NB4 (cell line): ENCODE results near the gene TUT1.
"Not testable (repeated sequence)": the region's sequence is repeated elsewhere in the genome, so short reads cannot be mapped to it uniquely, and the experiment has no call there.

ENCODE experiments used
- DNase-seq: peaks from one replicate; pipeline ENCODE4 v3.0.0; 2010; ENCODE audit warnings: low read depth
- H3K4me3 ChIP-seq: one replicate; pipeline ENCODE4 v1.5.1; 2011; ENCODE audit warnings: mild to moderate bottlenecking, low read depth, low read length, moderate library complexity
- CTCF ChIP-seq: IDR thresholded peaks from one replicate; pipeline ENCODE4 v1.5.1; 2012; ENCODE audit warnings: low read depth, low read length
- MYC ChIP-seq: IDR thresholded peaks from 2 replicates; pipeline ENCODE4 v1.6.1; 2011; ENCODE audit warnings: low read depth, low read length
- POLR2A ChIP-seq: IDR thresholded peaks from 2 replicates; pipeline ENCODE4 v1.6.1; 2011; ENCODE audit warnings: mild to moderate bottlenecking; ENCODE audit not compliant: insufficient read length; ENCODE audit errors: extremely low read depth
- TF ChIP-seq, protein P1 (sequence below): IDR thresholded peaks from 2 replicates; pipeline ENCODE4 v1.6.1; 2011; ENCODE audit warnings: low read depth, low read length

The TUT1 gene

DNA sequence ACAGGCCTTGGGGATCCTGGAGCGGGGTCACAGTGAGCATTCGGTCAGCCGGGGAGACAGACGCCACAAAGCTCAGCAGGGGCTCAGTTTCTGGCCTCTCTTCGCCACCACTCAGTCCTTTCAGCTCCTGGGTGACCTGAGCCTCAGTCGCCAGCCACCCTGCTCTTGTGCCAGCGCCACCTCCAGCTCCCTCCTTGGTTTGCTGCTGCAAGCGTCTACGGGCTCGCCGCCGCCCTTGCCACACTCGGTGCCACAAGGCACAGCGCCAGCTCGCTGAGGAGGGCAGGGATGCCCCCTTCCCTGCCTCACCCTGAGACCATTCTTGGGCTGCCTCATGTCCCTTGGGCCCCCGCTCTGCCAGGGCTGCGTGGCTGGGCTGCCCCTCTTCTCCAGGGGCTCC is 16.2 kb downstream of the TUT1 start:
- TF ChIP-seq, protein P1, sequence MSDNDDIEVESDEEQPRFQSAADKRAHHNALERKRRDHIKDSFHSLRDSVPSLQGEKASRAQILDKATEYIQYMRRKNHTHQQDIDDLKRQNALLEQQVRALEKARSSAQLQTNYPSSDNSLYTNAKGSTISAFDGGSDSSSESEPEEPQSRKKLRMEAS, result no peak
- TF ChIP-seq MYC (no peak), POLR2A (no peak), CTCF (no peak)
- peak overlapping the region; percentile 84 for H3K4me3 ChIP-seq

GRCh38 chr11:62574363-62575071 is 16.8 kb downstream of the TUT1 start:
- peak; percentile 72 for DNase-seq
- H3K4me3 ChIP-seq, result peak overlapping the region; percentile 84
- TF ChIP-seq MYC (peak; percentile 80), CTCF (no peak), POLR2A (peak; percentile 5)
- TF ChIP-seq, protein P1, result no peak

More for the DNA sequence above, 16.2 kb downstream of the TUT1 start:
- no peak for DNase-seq

DNA sequence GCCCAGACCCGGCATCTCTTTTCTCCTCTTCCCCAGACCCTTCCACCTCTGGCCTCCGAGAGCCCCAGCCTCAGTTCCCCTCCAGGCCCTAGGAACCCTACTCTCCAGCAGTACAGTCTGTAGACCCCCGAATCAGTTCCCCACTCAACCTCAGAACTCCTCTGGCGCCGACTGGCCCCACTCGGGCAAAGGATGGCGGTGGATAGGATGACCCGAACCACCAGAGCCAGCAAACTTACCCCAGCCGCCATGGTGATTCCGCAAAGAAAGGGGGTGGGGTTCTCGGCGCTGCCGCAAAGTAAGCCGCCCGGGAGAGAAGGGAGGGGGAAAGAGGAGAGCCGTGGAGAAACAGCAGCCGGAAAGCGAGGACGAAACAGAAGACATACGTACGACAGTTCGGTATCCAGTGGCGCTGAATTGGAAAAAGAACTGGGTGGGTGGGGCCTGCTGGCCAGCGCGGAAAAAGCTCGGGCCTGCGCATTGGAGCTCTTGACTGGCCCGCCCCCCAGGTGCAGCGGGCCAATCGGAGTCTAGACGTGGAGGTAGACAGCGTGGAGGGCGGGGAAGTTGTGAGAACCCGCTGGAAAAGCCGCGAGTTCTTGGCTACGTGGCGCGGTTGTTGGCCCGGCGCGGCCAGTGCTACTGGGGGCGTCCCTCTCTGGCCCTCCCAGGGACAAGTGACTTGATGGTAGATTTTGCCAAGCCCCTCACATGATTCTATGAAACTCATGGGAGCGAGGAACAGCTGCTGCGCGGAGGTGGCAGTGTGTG is 17.5 kb downstream of the TUT1 start, which contains the start of gene EEF1G:
TSS of gene EEF1G (minus strand) at position 300 of the 771 bp plus-strand sequence. CDS start at position 251, 49 bp downstream.
- H3K4me3 ChIP-seq, result peak within 1 kb of the TSS; percentile 99
- TF ChIP-seq POLR2A (peak; percentile 88), CTCF (no peak), MYC (peak; percentile 67)
- TF ChIP-seq, protein P1, result peak; percentile 52
- peak; percentile 100 for DNase-seq

- peak overlapping the region; percentile 99 for H3K4me3 ChIP-seq
- DNase-seq, result peak; percentile 59
- TF ChIP-seq POLR2A (no peak), CTCF (no peak), MYC (no peak)
- TF ChIP-seq, protein P1, result no peak
Observed at GRCh38 chr11:62573006-62573591, 18.2 kb downstream of the TUT1 start.

GRCh38 chr11:62572431-62572830 is 18.9 kb downstream of the TUT1 start:
- TF ChIP-seq, protein P1, result no peak
- TF ChIP-seq POLR2A (no peak), CTCF (no peak), MYC (no peak)
- DNase-seq, result no peak
- H3K4me3 ChIP-seq, result peak overlapping the region; percentile 99

GRCh38 chr11:62571493-62571892 is 19.8 kb downstream of the TUT1 start:
- H3K4me3 ChIP-seq, result peak overlapping the region; percentile 99
- not testable (repeated sequence) for DNase-seq

DNA sequence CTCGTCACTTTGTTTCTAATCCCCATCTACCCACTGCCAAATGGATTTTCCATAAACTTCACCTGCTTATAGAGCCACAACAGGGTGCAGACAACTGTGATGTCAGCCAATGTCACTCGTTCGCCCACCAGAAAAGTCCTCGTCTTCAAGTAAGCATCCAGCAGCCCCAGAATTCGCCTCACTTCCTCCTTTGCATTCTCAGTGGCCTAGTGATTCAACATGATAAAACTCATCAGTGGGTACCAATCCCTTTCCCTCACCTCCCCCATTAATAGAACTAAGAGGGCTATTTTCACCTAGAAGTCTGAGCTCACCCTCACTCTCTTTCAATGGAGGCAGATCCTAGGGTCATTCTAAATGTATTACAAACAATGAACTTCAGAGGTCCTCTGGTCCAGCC is 20.4 kb downstream of the TUT1 start:
- not testable (repeated sequence) for DNase-seq
- peak overlapping the region; percentile 99 for H3K4me3 ChIP-seq
